AG08395 (cell line): ENCODE data around the gene DAZL.
"Not testable (repeated sequence)": the region's sequence is repeated elsewhere in the genome, so short reads cannot be mapped to it uniquely, and the experiment has no call there.

Experiments used
- DNase-seq: peaks from one replicate; pipeline ENCODE4 v3.0.0; 2012; ENCODE audit warnings: mixed read lengths, low spot score

The DAZL gene

GRCh38 chr3:16604887-16605602 lies at the start of gene DAZL:
DAZL (minus strand) TSS chr3:16605423; CDS start chr3:16605205, 218 bp downstream.
- DNase-seq = no peak

DNA sequence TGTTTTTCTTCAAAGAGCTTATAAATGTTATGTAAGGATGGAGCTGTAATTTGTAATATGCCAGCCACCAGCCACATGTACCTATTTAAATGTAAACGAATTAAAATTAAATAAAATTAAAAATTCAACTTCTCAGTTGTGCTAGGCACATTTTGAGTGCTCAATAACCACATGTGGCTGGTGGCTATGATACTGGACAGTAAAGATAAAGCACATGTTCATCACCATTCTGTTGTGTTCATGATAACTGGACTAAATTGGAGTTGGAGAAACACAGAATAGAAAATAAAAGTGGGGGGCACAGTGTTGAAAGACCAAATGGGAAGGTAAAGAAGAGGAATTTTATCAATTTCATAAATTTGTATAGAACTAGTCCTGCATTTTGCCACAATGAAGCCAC lies 49.8 kb upstream of the DAZL start:
- DNase-seq = no peak

DNA sequence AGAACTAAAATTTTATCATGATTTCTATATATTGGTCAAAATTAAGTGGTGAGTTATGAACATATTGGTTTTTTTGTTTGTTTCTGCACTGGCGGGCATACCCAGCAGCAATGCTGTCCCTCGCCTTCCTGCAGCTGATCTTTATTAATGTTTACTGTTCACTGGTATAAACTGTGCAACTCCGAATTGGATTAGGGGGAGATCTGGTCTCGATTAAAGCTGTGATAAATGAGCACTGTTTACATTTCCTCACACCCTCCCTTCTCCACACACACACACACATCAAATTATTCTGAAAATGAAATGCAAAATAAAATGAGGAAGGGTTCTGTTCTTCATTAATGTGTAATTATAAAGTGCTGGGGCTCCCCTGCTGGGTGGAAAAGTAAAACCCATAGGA lies 48.5 kb upstream of the DAZL start:
- DNase-seq = no peak

- no peak for DNase-seq
These were observed 42.4 kb upstream of the DAZL start for GRCh38 chr3:16647668-16648067.

DNA sequence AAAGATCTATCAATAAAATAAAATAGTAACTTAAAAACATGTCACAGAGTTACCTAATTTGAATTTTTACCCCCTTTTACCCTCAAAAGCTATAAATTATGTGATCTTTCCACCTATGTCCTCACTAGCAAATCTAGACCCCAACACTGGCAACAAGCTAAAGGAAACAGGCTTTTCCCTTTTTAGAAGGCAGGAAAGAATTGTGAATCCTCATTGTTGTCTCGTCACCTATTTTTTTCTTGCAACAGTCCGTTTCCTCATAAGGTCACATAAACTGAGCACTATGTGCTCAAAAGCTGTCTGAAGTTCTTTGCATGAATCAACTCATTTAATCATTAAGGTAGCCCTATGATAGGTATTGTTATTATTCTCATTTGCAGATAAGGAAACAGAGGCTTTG lies 34.6 kb upstream of the DAZL start:
- no peak for DNase-seq

GRCh38 chr3:16633948-16634347 lies 28.7 kb upstream of the DAZL start:
- no peak for DNase-seq

GRCh38 chr3:16632395-16632794 lies 27.2 kb upstream of the DAZL start:
- no peak for DNase-seq

GRCh38 chr3:16618721-16619120 lies 13.5 kb upstream of the DAZL start:
- peak; percentile 44 for DNase-seq

DNA sequence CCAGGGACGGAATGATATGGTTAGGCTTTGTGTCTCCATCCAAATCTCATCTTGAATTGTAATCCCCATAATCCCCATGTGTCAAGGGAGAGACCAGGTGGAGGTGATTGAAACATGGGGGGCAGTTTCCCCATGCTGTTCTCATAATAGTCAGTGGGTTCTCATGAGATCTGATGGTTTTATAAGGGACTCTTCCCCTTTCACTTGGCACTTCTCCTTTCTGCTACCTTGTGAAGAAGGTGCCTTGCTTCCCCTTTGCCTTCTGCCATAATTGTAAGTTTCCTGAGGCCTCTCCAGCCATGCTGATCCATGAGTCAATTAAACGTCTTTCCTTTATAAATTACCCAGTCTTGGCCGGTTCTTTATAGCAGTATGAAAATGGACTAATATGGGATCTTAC lies 11.9 kb upstream of the DAZL start:
- DNase-seq = not testable (repeated sequence)

DNA sequence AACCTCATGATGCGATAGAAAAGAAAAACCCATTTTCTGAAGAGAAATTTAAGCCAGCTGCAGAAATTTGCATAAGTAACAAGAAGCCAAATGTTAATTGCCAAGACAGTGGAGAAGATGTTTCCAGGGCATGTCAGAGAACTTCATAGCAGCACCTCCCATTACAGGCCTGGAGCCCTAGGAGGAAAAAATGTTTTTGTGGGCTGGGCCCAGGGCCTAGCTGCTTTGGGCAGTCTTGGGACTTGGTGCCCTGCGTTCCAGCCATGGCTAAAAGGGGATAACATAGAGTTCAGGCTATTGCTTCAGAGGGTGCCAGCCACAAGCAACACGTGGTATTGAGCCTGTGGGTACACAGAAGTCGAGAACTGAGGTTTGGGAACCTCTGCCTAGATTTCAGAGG lies 10.9 kb upstream of the DAZL start:
- DNase-seq = no peak

GRCh38 chr3:16614033-16615031 lies 9.1 kb upstream of the DAZL start:
- no peak for DNase-seq

DNA sequence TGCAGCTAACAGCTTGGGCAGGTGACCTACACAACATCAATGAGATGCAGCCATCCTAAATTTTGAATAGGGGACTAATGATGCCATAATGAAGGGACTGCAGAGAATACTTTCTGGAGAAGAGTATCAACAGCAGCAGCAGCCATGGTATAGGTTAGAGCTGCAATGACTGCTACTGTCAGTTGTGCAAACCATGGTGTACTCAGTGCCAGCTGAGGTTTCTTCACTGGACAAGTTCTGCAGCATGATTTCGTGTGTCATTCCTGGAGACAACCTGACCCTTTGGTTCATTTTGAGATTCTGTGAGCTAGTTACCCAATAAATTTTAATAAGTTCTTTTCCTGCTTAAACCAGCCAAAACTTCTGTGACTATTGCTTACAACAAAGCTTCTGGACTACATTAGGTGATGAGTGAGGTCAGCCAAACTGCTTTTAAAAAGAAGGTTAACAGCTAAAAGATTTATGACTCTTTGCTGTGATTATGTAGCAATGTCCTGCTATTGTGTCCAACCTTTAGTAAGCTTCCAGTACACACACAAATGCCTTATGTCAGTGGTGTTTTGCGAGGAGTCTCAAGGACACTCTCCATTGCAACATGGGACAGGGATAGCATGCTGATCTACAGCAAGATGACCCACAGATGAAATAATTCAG lies 4.8 kb upstream of the DAZL start:
- peak; percentile 10 for DNase-seq

DNA sequence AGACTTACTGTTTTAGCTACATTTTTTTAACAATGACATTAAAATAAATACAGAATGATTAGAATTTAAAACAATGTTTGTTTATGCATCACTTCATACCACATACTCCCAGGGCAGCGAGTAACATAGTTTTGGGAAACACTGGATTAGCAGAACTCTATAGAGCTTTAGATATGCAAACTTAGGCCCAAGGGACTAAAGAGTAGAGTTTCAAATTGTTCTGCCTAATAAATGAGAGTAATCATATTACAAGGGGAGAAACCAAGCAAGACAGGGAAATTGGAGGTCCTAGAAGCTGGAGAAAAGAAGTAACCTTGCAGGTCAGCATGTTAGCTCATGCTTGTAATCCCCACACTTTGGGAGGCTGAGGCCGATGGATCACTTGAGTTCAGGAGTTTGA lies 3.6 kb upstream of the DAZL start:
- DNase-seq = no peak

DNA sequence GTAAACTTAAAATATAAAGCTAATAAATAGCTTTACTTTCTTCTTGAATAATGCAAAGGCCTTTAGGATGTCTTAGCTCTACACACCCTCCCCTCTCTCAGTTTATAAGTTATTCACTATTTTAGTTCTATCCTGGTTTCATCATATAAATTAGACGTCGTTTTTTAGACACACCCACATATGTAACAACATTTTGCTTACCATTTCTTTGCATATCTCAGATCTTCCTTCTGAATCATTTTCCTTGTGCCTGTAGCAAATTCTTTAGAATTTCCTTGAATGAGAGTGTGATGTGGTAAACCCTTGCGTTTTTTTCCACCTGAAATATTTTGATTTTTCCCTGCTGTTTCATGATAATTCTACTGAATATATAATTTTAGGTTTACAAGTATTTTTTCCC lies 2.5 kb upstream of the DAZL start:
- DNase-seq = no peak

- peak; percentile 3 for DNase-seq
These were observed 1.2 kb upstream of the DAZL start for GRCh38 chr3:16606398-16606797.

GRCh38 chr3:16605966-16606365 lies 743 bp upstream of the DAZL start:
- no peak for DNase-seq

DNA sequence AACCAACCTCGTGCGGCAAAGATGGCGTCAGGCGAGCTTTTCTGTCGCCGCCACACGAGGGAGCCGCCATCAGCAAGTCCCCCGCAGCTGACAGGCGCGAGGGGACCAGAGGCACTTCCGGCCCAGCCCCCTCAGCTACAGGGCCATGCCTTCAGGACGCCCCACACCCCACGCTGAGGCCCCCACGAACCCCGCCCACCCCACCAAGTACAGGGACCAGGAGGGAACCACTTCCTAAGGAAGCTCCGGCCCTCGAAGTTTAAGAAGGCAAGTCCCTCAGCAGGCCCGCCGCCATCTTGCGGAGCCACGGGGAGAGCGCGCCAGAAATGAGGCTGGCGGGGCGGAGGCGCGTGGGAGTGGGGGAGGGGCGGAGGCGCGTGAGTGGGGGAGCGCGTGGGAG lies 790 bp downstream of the DAZL start:
- no peak for DNase-seq

GRCh38 chr3:16601537-16602005 lies 3.7 kb downstream of the DAZL start:
- DNase-seq = no peak

DNA sequence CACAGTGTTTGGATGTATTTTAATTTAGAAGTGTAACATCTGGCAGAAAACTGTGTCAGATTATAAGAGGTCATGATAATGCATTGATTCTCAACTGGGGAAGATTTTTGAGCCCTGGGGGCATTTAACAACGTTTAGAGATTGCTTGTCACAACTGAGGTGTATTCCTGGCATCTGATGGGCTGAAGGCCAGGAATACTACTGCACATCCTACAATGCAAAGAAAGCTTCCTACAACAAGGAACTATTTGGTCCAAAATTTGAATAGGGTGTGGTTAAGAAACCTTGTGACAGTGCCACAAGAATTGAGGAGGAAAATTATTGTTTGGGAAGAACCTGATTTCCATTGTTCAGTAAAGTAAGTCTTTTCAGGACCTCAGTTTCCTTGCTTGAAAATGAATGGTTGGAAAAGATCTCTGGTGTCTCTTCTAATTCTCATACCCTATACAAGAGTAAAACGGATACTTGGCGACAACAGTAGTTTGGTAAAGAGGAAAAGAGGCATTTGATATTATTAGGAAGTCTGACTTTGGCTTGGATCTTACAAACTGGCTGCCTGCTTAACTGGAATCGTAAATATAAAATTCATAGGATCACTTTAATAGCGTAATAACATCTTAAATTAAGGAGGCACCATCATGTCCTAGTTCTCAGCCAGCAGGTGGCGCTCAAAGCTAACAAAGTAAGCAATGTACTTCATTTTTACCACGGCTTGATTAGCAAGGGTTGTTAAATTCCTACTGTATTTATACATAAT lies 4.3 kb downstream of the DAZL start:
- peak; percentile 63 for DNase-seq

DNA sequence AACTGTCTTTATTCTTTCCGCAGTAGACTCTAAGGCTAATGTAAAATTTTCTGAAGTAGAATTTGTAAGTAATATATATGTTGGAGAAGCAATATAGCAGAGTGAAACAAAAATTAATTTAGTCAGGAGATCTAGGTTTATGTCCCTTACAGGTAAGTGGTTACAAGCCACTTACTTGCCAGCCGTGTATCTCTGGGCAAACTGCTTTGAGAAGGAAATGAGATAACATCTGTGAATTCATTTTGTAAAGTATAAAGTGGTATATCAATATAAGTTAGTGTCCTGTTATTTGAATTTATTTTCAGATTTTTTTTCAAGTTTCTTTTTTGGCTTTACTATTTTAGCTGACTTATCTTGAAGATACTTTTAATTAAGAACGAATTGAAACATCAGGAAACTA lies 5.5 kb downstream of the DAZL start:
- no peak for DNase-seq

- DNase-seq = no peak
These were observed 8.7 kb downstream of the DAZL start for GRCh38 chr3:16596352-16597032.
